Embryonic facial prominence (tissue), 1 donor: ENCODE results near the gene KCNJ4.
"Not testable (repeated sequence)": the region's sequence is repeated elsewhere in the genome, so short reads cannot be mapped to it uniquely, and the experiment has no call there.

Experiments
- DNase-seq: peaks from one replicate; pipeline ENCODE4 v3.0.0-alpha.2; 2016; ENCODE audit errors: extremely low spot score

The KCNJ4 gene

DNA sequence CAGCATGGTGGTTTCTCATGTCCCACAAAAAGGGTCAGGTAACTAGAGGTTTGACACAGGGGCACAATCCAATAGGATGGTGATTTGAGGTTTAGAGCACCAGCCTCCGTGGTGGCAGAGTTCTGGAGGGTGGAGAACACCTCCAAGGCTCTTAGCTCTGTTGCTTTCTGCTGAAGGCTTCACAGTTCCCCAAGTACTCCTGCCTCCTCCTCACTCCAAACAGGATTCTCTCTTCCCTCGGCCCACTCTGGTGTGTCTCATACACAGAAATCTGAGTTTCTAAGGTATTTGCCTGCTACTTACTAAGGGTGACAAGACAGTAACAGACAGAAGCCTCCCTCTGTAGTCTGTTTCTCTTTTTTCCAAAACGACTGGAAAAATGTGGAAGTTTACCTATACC, 73.6 kb downstream of the KCNJ4 start:
- DNase-seq: not testable (repeated sequence)
